Measurements from ENCODE around the gene MAP3K8. TPM values are rescaled to one million over a fixed set of nuclear protein-coding genes. Genes with fewer than 3 reads are reported as not detected.

The MAP3K8 gene
- total and polyA plus RNA-seq, 4 donors: 37.0 to 77.9 (median 50.5) TPM

DNA sequence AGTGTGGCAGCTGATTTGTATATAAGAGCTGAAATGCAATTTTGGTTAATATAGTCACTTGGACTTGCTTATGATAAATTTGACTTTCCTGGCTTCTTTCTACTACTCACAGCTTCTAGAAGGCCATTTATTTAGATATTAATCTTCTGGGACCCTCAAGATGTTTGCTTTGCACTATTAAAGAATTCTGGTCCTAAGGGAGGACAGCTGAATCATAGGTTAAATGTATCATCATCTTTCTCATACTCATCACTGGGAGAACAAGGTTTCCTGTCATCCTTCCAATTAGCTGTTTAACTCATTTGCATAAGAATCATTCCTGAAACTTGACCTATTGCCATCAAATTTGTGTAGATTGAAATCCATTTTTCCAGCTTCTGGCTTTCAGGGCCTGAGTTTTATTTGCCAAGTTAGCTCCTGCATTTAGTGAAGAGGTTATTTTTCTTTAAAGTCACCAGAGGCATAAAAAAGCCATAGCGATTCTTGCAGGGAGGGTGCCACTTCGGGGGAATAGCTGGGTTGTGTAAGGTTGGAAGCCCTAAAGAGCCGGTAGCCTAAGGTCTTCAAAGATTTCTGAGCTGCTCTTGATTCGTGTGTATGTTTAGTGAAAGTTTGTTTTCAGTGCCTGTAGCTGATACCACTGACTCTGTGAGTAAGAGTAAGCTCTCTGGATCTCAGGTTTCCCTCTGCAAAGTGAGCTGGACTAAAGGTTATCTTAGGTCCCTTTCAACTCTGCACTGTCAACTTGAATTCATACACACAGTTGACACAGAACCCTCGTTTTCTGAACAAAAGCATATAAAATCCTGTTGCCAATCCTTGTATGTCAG, 4.3 kb downstream of the MAP3K8 start:
- peak overlapping the region in 1 of 2 donors; percentile 53 for H3K9ac ChIP-seq (ENCODE audit: insufficient read depth in 1 of 2, low read length in 2 of 2)
- peaks cover 10 to 37% (median 13%) of the 10 kb centered on the region in 5 donors for H3K4me1 ChIP-seq (ENCODE audit: control insufficient read depth in 5 of 5, insufficient read depth in 5 of 5, low read length in 5 of 5)
- H3K27ac ChIP-seq (ENCODE audit: low read depth in 1 of 2, low read length in 1 of 2): peak overlapping the region in 1 of 2 donors; percentile 36
- no peaks in the 10 kb centered on the region for H3K9me3 ChIP-seq (ENCODE audit: control insufficient read depth in 4 of 4, insufficient read depth in 3 of 4, low read length in 3 of 4)
- TF ChIP-seq, protein P1, sequence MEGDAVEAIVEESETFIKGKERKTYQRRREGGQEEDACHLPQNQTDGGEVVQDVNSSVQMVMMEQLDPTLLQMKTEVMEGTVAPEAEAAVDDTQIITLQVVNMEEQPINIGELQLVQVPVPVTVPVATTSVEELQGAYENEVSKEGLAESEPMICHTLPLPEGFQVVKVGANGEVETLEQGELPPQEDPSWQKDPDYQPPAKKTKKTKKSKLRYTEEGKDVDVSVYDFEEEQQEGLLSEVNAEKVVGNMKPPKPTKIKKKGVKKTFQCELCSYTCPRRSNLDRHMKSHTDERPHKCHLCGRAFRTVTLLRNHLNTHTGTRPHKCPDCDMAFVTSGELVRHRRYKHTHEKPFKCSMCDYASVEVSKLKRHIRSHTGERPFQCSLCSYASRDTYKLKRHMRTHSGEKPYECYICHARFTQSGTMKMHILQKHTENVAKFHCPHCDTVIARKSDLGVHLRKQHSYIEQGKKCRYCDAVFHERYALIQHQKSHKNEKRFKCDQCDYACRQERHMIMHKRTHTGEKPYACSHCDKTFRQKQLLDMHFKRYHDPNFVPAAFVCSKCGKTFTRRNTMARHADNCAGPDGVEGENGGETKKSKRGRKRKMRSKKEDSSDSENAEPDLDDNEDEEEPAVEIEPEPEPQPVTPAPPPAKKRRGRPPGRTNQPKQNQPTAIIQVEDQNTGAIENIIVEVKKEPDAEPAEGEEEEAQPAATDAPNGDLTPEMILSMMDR (IDR thresholded peaks at IDR 0.05; ENCODE audit: control extremely low read depth, extremely low read depth): no peak
- no peaks in the 10 kb centered on the region for H3K27me3 ChIP-seq (ENCODE audit: control insufficient read depth in 3 of 3, insufficient read depth in 3 of 3, low read length in 2 of 3)
- 36 to 38% methylated on average over 5 of the region's 5 CpGs for WGBS, 2 donors
- ATAC-seq (ENCODE audit: insufficient read depth, low FRiP score) (no peak), DNase-seq (peak in 1 of 3 donors; percentile 34)
- peaks cover 0 to 20% (median 12%) of the 10 kb centered on the region in 4 donors for H3K36me3 ChIP-seq (ENCODE audit: control insufficient read depth in 4 of 4, insufficient read depth in 4 of 4, low read length in 4 of 4)
- H3K4me3 ChIP-seq: no peak overlapping the region

DNA sequence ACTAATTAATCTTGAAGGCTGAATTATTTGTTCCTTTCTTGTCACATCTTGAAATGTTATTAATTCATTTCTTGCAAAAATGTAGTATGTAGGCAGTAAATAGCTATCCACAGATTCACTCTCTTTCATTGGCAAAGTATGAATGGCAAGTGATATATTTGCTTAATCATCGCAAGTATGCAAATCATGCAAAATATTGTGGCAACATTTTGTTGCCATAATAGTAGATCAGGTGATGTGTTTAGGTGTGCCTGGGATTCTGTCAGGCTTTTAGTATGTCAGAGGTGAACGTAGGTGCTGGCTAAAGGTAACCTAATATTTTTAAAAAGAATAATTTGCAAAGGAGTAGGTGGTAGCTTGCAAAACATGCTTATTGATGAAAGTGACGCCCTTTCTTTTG, 5.9 kb downstream of the MAP3K8 start:
- DNase-seq: no peak
- TF ChIP-seq, protein P1 (IDR thresholded peaks at IDR 0.05; ENCODE audit: control extremely low read depth, extremely low read depth): no peak
- 91 to 92% methylated on average over 3 of the region's 3 CpGs for WGBS, 2 donors
- peaks cover 0 to 23% (median 13%) of the 10 kb centered on the region in 4 donors for H3K36me3 ChIP-seq (ENCODE audit: control insufficient read depth in 4 of 4, insufficient read depth in 4 of 4, low read length in 4 of 4)
- no peaks in the 10 kb centered on the region for H3K27me3 ChIP-seq (ENCODE audit: control insufficient read depth in 3 of 3, insufficient read depth in 3 of 3, low read length in 2 of 3)
- no peak overlapping the region for H3K4me3 ChIP-seq
- no peak overlapping the region for H3K9ac ChIP-seq (ENCODE audit: insufficient read depth in 1 of 2, low read length in 2 of 2)
- ATAC-seq (ENCODE audit: insufficient read depth, low FRiP score): no peak
- no peaks in the 10 kb centered on the region for H3K9me3 ChIP-seq (ENCODE audit: control insufficient read depth in 4 of 4, insufficient read depth in 3 of 4, low read length in 3 of 4)
- peaks cover 10 to 36% (median 13%) of the 10 kb centered on the region in 5 donors for H3K4me1 ChIP-seq (ENCODE audit: control insufficient read depth in 5 of 5, insufficient read depth in 5 of 5, low read length in 5 of 5)
- no peak overlapping the region for H3K27ac ChIP-seq (ENCODE audit: low read depth in 1 of 2, low read length in 1 of 2)

DNA sequence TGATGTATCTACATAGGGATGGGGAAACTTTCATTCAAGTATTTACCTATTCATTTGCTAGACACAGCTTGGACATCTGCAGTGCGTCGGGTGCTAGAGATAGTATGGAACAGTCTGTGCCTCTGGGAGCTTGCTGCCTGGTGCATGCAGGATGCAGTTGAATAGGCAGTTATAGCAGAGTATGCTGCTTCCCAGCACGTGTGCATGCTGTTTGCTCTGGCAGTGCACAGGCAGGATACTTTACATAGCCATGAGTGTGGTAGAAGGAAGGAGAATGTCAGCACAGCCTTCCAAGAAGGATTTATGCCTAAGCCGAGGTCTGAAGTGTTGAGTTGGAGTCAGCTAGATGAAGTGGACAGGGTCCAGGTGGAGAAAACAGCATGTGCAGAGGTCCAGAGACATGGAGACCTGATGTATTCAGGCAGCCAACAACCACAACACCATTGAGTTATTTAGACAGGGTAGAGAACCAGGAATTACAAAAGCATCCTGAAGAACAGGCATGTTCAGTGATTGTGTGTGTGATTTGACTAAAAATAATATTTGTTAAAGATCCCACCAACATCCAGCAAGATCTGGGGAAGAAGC, 8.1 kb downstream of the MAP3K8 start:
- WGBS, 2 donors: 69 to 71% methylated on average over 4 of the region's 4 CpGs
- ATAC-seq (ENCODE audit: insufficient read depth, low FRiP score) (no peak), DNase-seq (no peak)
- no peak overlapping the region for H3K4me3 ChIP-seq
- TF ChIP-seq, protein P1 (IDR thresholded peaks at IDR 0.05; ENCODE audit: control extremely low read depth, extremely low read depth): no peak
- no peaks in the 10 kb centered on the region for H3K27me3 ChIP-seq (ENCODE audit: control insufficient read depth in 3 of 3, insufficient read depth in 3 of 3, low read length in 2 of 3)
- H3K9ac ChIP-seq (ENCODE audit: insufficient read depth in 1 of 2, low read length in 2 of 2): no peak overlapping the region
- peaks cover 5 to 28% (median 11%) of the 10 kb centered on the region in 5 donors for H3K4me1 ChIP-seq (ENCODE audit: control insufficient read depth in 5 of 5, insufficient read depth in 5 of 5, low read length in 5 of 5)
- peak overlapping the region in 1 of 2 donors; percentile 59 for H3K27ac ChIP-seq (ENCODE audit: low read depth in 1 of 2, low read length in 1 of 2)
- peaks cover 0 to 26% (median 15%) of the 10 kb centered on the region in 4 donors for H3K36me3 ChIP-seq (ENCODE audit: control insufficient read depth in 4 of 4, insufficient read depth in 4 of 4, low read length in 4 of 4)
- no peaks in the 10 kb centered on the region for H3K9me3 ChIP-seq (ENCODE audit: control insufficient read depth in 4 of 4, insufficient read depth in 3 of 4, low read length in 3 of 4)
